GM12891 (cell line): ENCODE data around the gene TRIM72.

Source experiments
- DNase-seq: peaks from one replicate; pipeline ENCODE4 v3.0.0; 2011; ENCODE audit warnings: low spot score; ENCODE audit not compliant: insufficient read length
- FAIRE-seq: peaks from 2 replicates; lab custom pipeline; 2011; peaks lifted over from hg19 to GRCh38; lab: Jason Lieb, UNC
- PAX5 ChIP-seq: IDR thresholded peaks from 2 replicates; pipeline ENCODE4 v1.6.1; 2011; ENCODE audit warnings: low read length, moderate library complexity, mild to moderate bottlenecking; ENCODE audit not compliant: insufficient read depth, severe bottlenecking
- POLR2A ChIP-seq: IDR thresholded peaks from 2 replicates; pipeline ENCODE4 v1.6.1; 2011; ENCODE audit warnings: low read depth, low read length, control low read depth
- POLR2AphosphoS5 ChIP-seq: IDR thresholded peaks from 2 replicates; pipeline ENCODE4 v1.6.1; 2011; ENCODE audit warnings: low read depth, low read length, control low read depth
- POU2F2 ChIP-seq: IDR thresholded peaks from 2 replicates; pipeline ENCODE4 v1.6.1; 2011; ENCODE audit warnings: low read depth, mild to moderate bottlenecking, control low read depth, low read length, moderate library complexity
- SPI1 ChIP-seq: IDR thresholded peaks from 2 replicates; pipeline ENCODE4 v1.6.1; 2011; ENCODE audit warnings: low read depth, low read length, control low read depth
- TAF1 ChIP-seq: IDR thresholded peaks from 2 replicates; pipeline ENCODE4 v1.6.1; 2011; ENCODE audit warnings: low read depth, low read length, control low read depth

Gene TRIM72

DNA sequence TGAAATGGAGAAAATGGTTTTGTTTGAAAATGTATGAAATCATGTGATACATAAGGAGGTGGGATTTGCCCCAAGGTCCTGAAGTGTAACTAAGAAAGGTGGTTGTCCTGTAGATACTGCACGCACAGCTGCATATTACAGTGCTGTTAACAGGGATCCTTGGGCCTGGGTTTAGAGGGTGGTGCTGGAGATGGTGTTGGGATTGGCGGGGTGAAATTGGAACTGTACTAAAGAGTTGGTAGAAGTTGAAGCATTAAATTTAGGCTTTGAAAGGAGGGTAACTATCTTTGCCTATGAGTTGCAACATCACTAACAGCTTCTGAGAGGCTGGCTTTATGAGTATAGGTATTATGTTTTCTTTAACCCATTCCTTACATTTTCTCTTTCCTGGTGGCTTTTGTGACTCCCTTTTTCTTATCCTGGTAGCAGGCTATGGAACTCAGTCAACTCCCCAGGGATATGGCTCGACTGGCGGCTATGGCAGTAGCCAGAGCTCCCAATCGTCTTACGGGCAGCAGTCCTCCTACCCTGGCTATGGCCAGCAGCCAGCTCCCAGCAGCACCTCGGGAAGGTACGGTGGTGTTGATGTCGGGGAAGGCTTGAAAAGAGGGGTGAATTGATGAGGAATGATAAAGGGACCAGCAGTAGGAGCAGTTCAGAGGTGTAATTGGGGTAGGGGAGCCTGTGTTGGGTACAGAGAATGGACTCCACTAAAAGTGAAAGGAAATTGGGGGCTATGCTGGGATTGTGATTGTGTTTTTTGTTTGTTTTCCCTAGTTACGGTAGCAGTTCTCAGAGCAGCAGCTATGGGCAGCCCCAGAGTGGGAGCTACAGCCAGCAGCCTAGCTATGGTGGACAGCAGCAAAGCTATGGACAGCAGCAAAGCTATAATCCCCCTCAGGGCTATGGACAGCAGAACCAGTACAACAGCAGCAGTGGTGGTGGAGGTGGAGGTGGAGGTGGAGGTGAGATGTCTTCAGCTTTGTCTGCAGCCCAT, 30.2 kb upstream of the TRIM72 start:
- FAIRE-seq (no peak), DNase-seq (no peak)
- TF ChIP-seq TAF1 (no peak), PAX5 (no peak), POLR2A (no peak; the same call in 1 of the 2 replicates), SPI1 (no peak), POU2F2 (no peak), POLR2AphosphoS5 (peak; percentile 50)

DNA sequence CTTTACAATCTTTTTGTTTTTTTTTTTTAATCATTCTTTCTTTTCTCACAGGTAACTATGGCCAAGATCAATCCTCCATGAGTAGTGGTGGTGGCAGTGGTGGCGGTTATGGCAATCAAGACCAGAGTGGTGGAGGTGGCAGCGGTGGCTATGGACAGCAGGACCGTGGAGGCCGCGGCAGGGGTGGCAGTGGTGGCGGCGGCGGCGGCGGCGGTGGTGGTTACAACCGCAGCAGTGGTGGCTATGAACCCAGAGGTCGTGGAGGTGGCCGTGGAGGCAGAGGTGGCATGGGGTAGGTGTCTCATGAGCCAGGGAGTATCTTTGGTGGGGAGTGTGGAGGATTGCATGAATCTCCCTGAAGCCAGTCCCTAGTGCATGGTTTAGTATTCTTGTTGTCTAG, 29.0 kb upstream of the TRIM72 start:
- TF ChIP-seq POU2F2 (no peak), TAF1 (no peak), POLR2AphosphoS5 (no peak), SPI1 (no peak), PAX5 (no peak), POLR2A (no peak)
- DNase-seq (no peak), FAIRE-seq (no peak)

DNA sequence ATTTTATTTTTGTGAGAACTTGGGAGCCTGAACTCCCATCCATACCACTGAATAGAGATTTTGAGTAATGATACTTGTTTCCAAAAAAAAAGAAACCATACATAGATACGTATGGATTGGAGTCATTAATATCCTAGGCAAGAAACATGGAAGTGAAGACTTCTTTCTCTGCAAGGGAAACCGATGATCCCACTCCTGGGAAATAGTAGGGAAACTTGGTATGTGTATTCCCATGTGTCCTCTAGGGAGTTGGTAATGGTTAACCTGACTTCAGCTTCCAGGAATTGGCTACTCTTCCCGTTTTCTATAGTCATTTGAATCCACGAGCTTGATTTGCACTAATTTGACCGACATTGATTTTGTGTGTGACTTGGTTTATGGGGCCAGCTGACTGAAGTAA, 28.6 kb upstream of the TRIM72 start:
- DNase-seq (no peak), FAIRE-seq (no peak)
- TF ChIP-seq SPI1 (no peak), POLR2AphosphoS5 (no peak), PAX5 (no peak), TAF1 (no peak), POLR2A (no peak)

DNA sequence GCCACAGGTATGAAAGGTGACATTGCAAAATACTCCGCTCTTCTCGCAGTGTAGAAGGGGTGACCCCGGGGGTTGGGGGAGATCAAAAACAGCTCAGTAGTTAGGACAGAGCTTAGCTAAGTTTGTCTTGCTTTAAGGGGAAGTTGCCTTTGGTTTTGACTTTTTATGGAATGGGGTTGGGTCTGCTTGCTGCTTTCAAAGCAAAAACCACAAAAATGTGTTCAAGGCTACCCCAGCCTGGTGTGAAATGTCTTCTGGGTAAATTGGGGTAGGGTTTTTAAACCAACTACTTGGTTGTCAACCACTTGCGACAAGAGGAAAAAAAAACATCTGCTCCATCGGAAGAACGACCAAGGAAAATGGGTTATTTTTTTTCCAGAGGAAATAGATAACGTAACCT, 27.7 kb upstream of the TRIM72 start:
- TF ChIP-seq POU2F2 (no peak), TAF1 (no peak), POLR2AphosphoS5 (0 out of 2 replicates have a peak, but pooled peaks have one; percentile 5), POLR2A (peak; percentile 31), PAX5 (no peak), SPI1 (no peak)
- FAIRE-seq (no peak), DNase-seq (no peak)

DNA sequence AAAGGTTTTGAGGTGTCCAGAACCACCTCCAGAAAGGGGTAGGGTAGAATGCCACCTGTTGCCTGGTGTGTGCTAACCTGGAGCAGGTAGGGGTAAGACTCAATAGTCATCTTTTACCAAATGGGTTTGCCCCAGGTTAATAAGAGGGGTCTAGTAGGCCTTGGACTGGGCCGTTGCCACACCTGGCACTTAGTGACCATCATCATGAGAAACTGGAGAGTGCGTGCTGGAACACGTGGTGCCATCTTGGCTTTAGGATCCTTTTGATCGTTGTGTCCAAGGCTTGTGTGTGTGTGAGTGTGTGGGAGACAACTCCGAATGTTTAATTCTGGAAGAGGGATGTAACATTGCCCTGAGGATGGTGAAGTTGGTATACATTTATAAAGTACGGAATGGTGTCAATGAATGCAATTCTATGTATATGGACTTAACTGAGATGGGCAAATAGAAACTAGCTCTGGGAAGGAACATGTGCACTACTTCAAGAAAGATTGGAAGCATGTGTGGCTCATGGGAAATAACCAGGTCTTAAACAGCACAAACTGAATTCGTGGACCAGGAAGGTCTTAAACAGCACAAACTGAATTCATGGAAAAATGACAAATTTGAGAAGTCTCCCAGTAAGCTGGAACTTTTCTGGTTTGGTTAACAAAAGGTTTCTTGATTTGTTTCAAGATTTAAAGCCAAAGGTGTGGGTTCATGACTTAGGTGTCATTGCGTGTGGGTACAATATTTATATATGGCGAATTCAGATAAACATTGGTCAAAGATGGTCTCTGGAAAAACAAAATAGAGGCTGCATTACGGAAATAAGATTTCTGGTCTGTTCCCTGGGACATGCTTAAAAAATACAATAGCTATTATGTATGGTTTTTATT, 26.8 kb upstream of the TRIM72 start:
- TF ChIP-seq PAX5 (no peak), POLR2AphosphoS5 (peak; percentile 72), SPI1 (no peak), TAF1 (no peak), POLR2A (peak; percentile 28), POU2F2 (0 out of 2 replicates have a peak, but pooled peaks have one; percentile 12)
- no peak for FAIRE-seq
- DNase-seq: no peak

DNA sequence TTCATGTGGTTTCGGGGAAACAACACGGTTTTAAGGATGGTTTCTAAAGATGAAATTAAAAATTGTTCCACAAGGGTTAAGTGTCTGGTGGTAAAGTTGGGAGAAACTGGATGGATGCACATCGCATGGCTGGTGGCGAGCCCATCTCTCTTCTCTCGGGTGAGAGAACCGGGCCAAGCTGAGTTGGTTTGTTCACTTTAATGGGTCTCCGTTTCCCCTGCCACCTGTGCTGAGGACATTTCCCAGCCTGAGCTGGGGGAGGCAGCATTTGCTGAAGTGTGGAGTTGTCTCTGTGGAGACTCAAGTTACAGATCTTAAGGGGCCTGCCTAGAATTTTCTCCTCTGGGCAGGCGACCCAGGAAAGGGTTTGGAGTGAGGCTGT, 26.1 kb upstream of the TRIM72 start:
- no peak for TF ChIP-seq POLR2A
- no peak for TF ChIP-seq SPI1
- no peak for TF ChIP-seq POU2F2
- no peak for TF ChIP-seq PAX5
- no peak for TF ChIP-seq TAF1
- no peak; the same call in 1 of the 2 replicates for TF ChIP-seq POLR2AphosphoS5
- DNase-seq: no peak
- FAIRE-seq: no peak

DNA sequence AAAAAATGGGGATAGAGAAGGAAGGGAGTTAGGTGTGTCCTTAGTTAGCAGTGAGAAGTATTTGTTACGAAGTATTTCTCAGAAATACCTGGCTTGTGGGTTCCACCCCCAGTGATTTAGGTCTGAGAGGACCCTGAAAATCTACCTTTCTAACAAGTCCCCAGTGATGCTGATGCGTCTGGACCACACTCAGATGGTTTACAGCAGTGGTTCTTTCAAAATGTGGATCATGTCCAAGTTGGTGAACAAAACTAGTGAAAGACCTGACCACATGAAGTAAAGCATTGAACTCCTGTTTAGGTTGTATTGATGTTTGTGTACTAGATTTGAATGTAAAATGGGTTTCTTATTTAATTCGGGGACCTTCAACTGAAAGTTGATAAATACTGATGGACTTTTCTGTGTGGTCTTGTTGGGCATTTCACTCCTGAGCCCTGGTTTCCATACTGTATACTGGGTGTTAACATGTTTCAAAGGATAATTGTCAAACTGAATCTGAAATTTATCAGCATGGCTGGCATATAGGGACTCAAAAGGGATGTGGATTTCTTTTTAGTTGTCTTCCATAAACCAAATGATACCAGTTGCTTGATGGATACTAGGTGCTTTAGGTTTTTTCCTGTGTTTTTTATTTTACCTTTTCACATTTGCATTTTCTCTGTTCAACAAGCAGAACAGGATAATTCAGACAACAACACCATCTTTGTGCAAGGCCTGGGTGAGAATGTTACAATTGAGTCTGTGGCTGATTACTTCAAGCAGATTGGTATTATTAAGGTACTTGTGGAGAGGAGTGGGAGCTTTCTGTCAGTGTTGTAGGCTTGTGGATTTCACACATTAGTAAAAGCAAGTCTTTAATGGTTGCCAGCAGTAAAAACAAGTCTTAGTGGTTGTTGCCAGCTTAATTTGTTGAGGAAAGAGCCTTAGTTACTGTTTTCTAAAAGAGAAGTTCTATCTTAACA, 25.2 kb upstream of the TRIM72 start:
- DNase-seq (no peak), FAIRE-seq (no peak)
- peak; percentile 37; the same call in 1 of the 2 replicates for TF ChIP-seq POU2F2
- no peak for TF ChIP-seq PAX5
- peak; percentile 77; the same call in 1 of the 2 replicates for TF ChIP-seq POLR2AphosphoS5
- TF ChIP-seq SPI1: no peak
- peak; percentile 32; the same call in 1 of the 2 replicates for TF ChIP-seq POLR2A
- no peak for TF ChIP-seq TAF1

DNA sequence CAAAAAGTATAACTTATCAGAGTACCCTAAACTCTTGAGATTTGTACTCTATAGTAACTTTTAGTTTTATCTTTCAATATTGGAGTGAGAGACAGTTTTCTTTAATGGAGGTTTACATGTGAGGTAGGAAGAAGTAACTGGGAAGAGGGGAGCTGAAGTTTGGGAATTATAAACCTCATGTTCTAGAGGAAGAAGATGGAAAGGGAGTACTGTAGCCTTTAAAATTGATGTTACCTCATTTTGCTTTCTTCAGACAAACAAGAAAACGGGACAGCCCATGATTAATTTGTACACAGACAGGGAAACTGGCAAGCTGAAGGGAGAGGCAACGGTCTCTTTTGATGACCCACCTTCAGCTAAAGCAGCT, 24.5 kb upstream of the TRIM72 start:
- DNase-seq: no peak
- TF ChIP-seq SPI1 (no peak), PAX5 (no peak), POLR2A (peak; percentile 45; the same call in 1 of the 2 replicates)
- no peak for FAIRE-seq
